NCI-H2081 treated with DMSO at 0.1 percent for 48 hours (cell line): ENCODE results near the gene SERP1.

ENCODE experiments used
- DNase-seq: peaks from one replicate; lab custom pipeline; 2025; lab: John Stamatoyannopoulos, UW

SERP1 gene

GRCh38 chr3:150546226-150547044, at the start of gene SERP1, which contains the start of gene EIF2A:
TSS of gene SERP1 (minus strand) at chr3:150546496. CDS start at chr3:150546135, 361 bp downstream.
TSS of gene EIF2A (plus strand) at chr3:150546787. CDS start at chr3:150546803, 16 bp downstream.
- DNase-seq = peak; percentile 98

GRCh38 chr3:150594150-150594549, 47.9 kb upstream of the SERP1 start:
- no peak for DNase-seq

- DNase-seq = no peak
These were observed 43.5 kb upstream of the SERP1 start for GRCh38 chr3:150589759-150590158.

GRCh38 chr3:150588027-150588830, 41.9 kb upstream of the SERP1 start:
- no peak for DNase-seq

GRCh38 chr3:150583028-150583427, 36.7 kb upstream of the SERP1 start:
- no peak for DNase-seq

- DNase-seq = no peak
These were observed 36.3 kb upstream of the SERP1 start for GRCh38 chr3:150582620-150583019.

- no peak for DNase-seq
These were observed 34.9 kb upstream of the SERP1 start for GRCh38 chr3:150581174-150581573.

GRCh38 chr3:150577855-150578254, 31.6 kb upstream of the SERP1 start:
- DNase-seq = no peak

- no peak for DNase-seq
These were observed 21.0 kb upstream of the SERP1 start for GRCh38 chr3:150567328-150567727.

GRCh38 chr3:150564243-150564642, 17.9 kb upstream of the SERP1 start:
- DNase-seq = no peak

- no peak for DNase-seq
These were observed 11.4 kb upstream of the SERP1 start for GRCh38 chr3:150557725-150558124.

- no peak for DNase-seq
These were observed 10.5 kb upstream of the SERP1 start for GRCh38 chr3:150556792-150557191.

- DNase-seq = no peak
These were observed 9.7 kb upstream of the SERP1 start for GRCh38 chr3:150555859-150556436.

GRCh38 chr3:150547045-150547741, 897 bp upstream of the SERP1 start:
- no peak for DNase-seq

- no peak for DNase-seq
These were observed 674 bp downstream of the SERP1 start for GRCh38 chr3:150545419-150546225.

GRCh38 chr3:150544726-150545125, 1.6 kb downstream of the SERP1 start:
- no peak for DNase-seq

- DNase-seq = no peak
These were observed 2.3 kb downstream of the SERP1 start for GRCh38 chr3:150544041-150544440.

- no peak for DNase-seq
These were observed 2.8 kb downstream of the SERP1 start for GRCh38 chr3:150543531-150543930.

GRCh38 chr3:150543128-150543527, 3.2 kb downstream of the SERP1 start:
- no peak for DNase-seq

- no peak for DNase-seq
These were observed 5.3 kb downstream of the SERP1 start for GRCh38 chr3:150540991-150541390.

GRCh38 chr3:150540297-150540696, 6.0 kb downstream of the SERP1 start:
- DNase-seq = no peak
